Activated T-cell treated with anti-CD3 and anti-CD28 coated beads, Interleukin-2, amount 50 U/mL, for 4 hours (primary cell): ENCODE measurements around the gene ZNF665. TPM values are rescaled to one million over a fixed set of nuclear protein-coding genes. Genes with fewer than 3 reads are reported as not detected.
"Not testable (repeated sequence)": the region's sequence is repeated elsewhere in the genome, so short reads cannot be mapped to it uniquely, and the experiment has no call there.

Experiments
- ATAC-seq, 2 donors: fragments of 200-7000 bp; cut with Tn5 transposase; one replicate each; pipeline ENCODE4 v1.10.0; 2021
- DNase-seq: peaks from one replicate; pipeline ENCODE4 v3.0.0-alpha.2; 2020
- H3K27me3 Mint-ChIP-seq: one replicate; pipeline ENCODE4 v1.8.0; 2021; ENCODE audit warnings: low read depth, mixed read lengths
- H3K36me3 Mint-ChIP-seq: one replicate; pipeline ENCODE4 v1.8.0; 2022; ENCODE audit warnings: mixed read lengths; ENCODE audit not compliant: insufficient read depth
- H3K4me1 Mint-ChIP-seq: one replicate; pipeline ENCODE4 v1.8.0; 2021; ENCODE audit warnings: low read depth, mixed read lengths
- H3K4me3 Mint-ChIP-seq: one replicate; pipeline ENCODE4 v1.8.0; 2021; ENCODE audit warnings: mild to moderate bottlenecking, moderate library complexity, mixed read lengths
- H3K9me3 Mint-ChIP-seq: one replicate; pipeline ENCODE4 v1.8.0; 2021; ENCODE audit warnings: mixed read lengths
- total RNA-seq, 3 donors: library from RNA; stranded (reverse); gene quantifications; one replicate each; pipeline ENCODE4 v1.2.1, GENCODE V29; 2021

ZNF665 gene
- under 1 TPM; 0.57 to 0.71 (median 0.66) TPM for total RNA-seq

GRCh38 chr19:53192771-53193534, at the start of gene ZNF665:
TSS of gene ZNF665 (minus strand) at chr19:53193358. CDS start at chr19:53182898, 10,460 bp downstream.
- H3K36me3 Mint-ChIP-seq: peaks cover 20% of the 10 kb centered on the region
- peaks cover 40% of the 10 kb centered on the region for H3K9me3 Mint-ChIP-seq
- ATAC-seq (peak; percentile 71 to 72), DNase-seq (peak; percentile 65)
- H3K4me3 Mint-ChIP-seq: peak within 1 kb of the TSS; percentile 87
- peaks cover 34% of the 10 kb centered on the region for H3K4me1 Mint-ChIP-seq
- H3K27me3 Mint-ChIP-seq: peaks cover 6% of the 10 kb centered on the region

GRCh38 chr19:53237114-53237777, 44.1 kb upstream of the ZNF665 start:
- Mint-ChIP-seq H3K4me3 (no peak overlapping the region), H3K9me3 (peaks cover 70% of the 10 kb centered on the region), H3K36me3 (peaks cover 45% of the 10 kb centered on the region), H3K27me3 (no peaks in the 10 kb centered on the region), H3K4me1 (no peaks in the 10 kb centered on the region)
- DNase-seq (no peak), ATAC-seq (no peak)

- Mint-ChIP-seq H3K27me3 (no peaks in the 10 kb centered on the region), H3K4me1 (no peaks in the 10 kb centered on the region), H3K9me3 (peaks cover 51% of the 10 kb centered on the region), H3K36me3 (peaks cover 13% of the 10 kb centered on the region), H3K4me3 (no peak overlapping the region)
- no peak for DNase-seq
- no peak for ATAC-seq
Measured at GRCh38 chr19:53224606-53225005, 31.4 kb upstream of the ZNF665 start.

GRCh38 chr19:53222716-53223115, 29.6 kb upstream of the ZNF665 start:
- ATAC-seq: not testable (repeated sequence)

GRCh38 chr19:53212703-53213320, 19.7 kb upstream of the ZNF665 start:
- peaks cover 51% of the 10 kb centered on the region for H3K9me3 Mint-ChIP-seq
- DNase-seq: no peak

More at GRCh38 chr19:53222716-53223115, 29.6 kb upstream of the ZNF665 start:
- not testable (repeated sequence) for H3K4me1 Mint-ChIP-seq, H3K4me3 Mint-ChIP-seq, H3K27me3 Mint-ChIP-seq, DNase-seq
- Mint-ChIP-seq H3K36me3 (peaks cover 11% of the 10 kb centered on the region), H3K9me3 (peaks cover 49% of the 10 kb centered on the region)

GRCh38 chr19:53211554-53211953, 18.4 kb upstream of the ZNF665 start:
- DNase-seq, H3K27me3 Mint-ChIP-seq, H3K4me1 Mint-ChIP-seq, ATAC-seq, H3K4me3 Mint-ChIP-seq: not testable (repeated sequence)
- Mint-ChIP-seq H3K36me3 (peaks cover 54% of the 10 kb centered on the region), H3K9me3 (peaks cover 59% of the 10 kb centered on the region)

More at GRCh38 chr19:53212703-53213320, 19.7 kb upstream of the ZNF665 start:
- Mint-ChIP-seq H3K4me1 (no peaks in the 10 kb centered on the region), H3K36me3 (peaks cover 41% of the 10 kb centered on the region), H3K4me3 (no peak overlapping the region), H3K27me3 (no peaks in the 10 kb centered on the region)
- ATAC-seq: no peak

- H3K4me3 Mint-ChIP-seq: peak overlapping the region; percentile 90
- peaks cover 28% of the 10 kb centered on the region for H3K36me3 Mint-ChIP-seq
Measured at GRCh38 chr19:53196777-53197396, 3.7 kb upstream of the ZNF665 start.

GRCh38 chr19:53195265-53195903, 2.2 kb upstream of the ZNF665 start:
- Mint-ChIP-seq H3K4me1 (peaks cover 37% of the 10 kb centered on the region), H3K36me3 (peaks cover 25% of the 10 kb centered on the region), H3K27me3 (peaks cover 6% of the 10 kb centered on the region), H3K9me3 (peaks cover 42% of the 10 kb centered on the region), H3K4me3 (peak overlapping the region; percentile 51)
- DNase-seq (peak; percentile 57), ATAC-seq (peak; percentile 32 to 35)

More at GRCh38 chr19:53196777-53197396, 3.7 kb upstream of the ZNF665 start:
- Mint-ChIP-seq H3K4me1 (peaks cover 37% of the 10 kb centered on the region), H3K9me3 (peaks cover 43% of the 10 kb centered on the region), H3K27me3 (peaks cover 6% of the 10 kb centered on the region)
- ATAC-seq (peak; percentile 89), DNase-seq (peak; percentile 95)

GRCh38 chr19:53193535-53194222, 521 bp upstream of the ZNF665 start:
- ATAC-seq (no peak), DNase-seq (no peak)
- Mint-ChIP-seq H3K36me3 (peaks cover 20% of the 10 kb centered on the region), H3K4me1 (peaks cover 37% of the 10 kb centered on the region), H3K9me3 (peaks cover 40% of the 10 kb centered on the region), H3K4me3 (peak overlapping the region; percentile 87), H3K27me3 (peaks cover 6% of the 10 kb centered on the region)

- ATAC-seq: no peak
- no peak for DNase-seq
- no peak overlapping the region for H3K4me3 Mint-ChIP-seq
- H3K9me3 Mint-ChIP-seq: peaks cover 33% of the 10 kb centered on the region
- peaks cover 17% of the 10 kb centered on the region for H3K4me1 Mint-ChIP-seq
- H3K36me3 Mint-ChIP-seq: peaks cover 17% of the 10 kb centered on the region
- H3K27me3 Mint-ChIP-seq: peaks cover 6% of the 10 kb centered on the region
Measured at GRCh38 chr19:53190253-53190652, 2.9 kb downstream of the ZNF665 start.

GRCh38 chr19:53189691-53190198, 3.4 kb downstream of the ZNF665 start:
- Mint-ChIP-seq H3K9me3 (peaks cover 32% of the 10 kb centered on the region), H3K4me1 (peaks cover 15% of the 10 kb centered on the region), H3K36me3 (peaks cover 15% of the 10 kb centered on the region)
- not testable (repeated sequence) for ATAC-seq, DNase-seq, H3K27me3 Mint-ChIP-seq, H3K4me3 Mint-ChIP-seq

GRCh38 chr19:53185155-53185882, 7.8 kb downstream of the ZNF665 start:
- H3K4me1 Mint-ChIP-seq, DNase-seq, H3K36me3 Mint-ChIP-seq, H3K4me3 Mint-ChIP-seq, H3K27me3 Mint-ChIP-seq, ATAC-seq: not testable (repeated sequence)
- peaks cover 16% of the 10 kb centered on the region for H3K9me3 Mint-ChIP-seq
